Measurements from ENCODE around the gene FNDC3A.

DNA sequence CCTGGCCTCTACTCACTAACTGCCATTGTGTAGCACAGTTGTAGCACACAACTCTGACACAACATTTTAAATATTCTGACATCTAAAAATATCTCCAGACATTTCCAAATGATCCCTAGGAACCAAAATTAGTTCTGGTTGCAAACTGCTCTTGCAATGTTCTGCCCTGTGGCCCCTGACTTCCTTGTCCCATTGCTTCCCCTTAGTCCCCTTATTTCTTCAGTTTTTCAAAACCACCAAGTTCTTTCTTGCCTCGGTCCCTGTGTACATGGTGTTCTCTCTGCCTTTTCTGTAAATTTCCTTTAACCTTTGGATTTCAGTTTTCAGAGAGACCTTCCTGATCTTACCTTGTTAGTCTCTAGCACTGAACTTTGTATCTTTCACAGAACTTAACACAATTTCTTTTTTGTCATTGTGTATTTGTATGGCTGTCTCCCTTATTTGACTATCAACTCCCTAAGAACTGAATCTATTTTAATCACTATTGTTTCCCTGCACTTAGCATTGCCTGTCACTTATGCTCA lies 156.8 kb downstream of the FNDC3A start:
- TF ChIP-seq POLR2A (IDR thresholded peaks at IDR 0.05) (no peak), CTCF (IDR thresholded peaks at IDR 0.05) (no peak)

All from heart left ventricle (tissue), 13 donors.